ENCODE results near the gene MRPL32.
A peak's percentile ranks its signal among the peaks of the same experiment; 100 is the strongest.
"Not testable (repeated sequence)": the region's sequence is repeated elsewhere in the genome, so short reads cannot be mapped to it uniquely, and the experiment has no call there.

Gene MRPL32

DNA sequence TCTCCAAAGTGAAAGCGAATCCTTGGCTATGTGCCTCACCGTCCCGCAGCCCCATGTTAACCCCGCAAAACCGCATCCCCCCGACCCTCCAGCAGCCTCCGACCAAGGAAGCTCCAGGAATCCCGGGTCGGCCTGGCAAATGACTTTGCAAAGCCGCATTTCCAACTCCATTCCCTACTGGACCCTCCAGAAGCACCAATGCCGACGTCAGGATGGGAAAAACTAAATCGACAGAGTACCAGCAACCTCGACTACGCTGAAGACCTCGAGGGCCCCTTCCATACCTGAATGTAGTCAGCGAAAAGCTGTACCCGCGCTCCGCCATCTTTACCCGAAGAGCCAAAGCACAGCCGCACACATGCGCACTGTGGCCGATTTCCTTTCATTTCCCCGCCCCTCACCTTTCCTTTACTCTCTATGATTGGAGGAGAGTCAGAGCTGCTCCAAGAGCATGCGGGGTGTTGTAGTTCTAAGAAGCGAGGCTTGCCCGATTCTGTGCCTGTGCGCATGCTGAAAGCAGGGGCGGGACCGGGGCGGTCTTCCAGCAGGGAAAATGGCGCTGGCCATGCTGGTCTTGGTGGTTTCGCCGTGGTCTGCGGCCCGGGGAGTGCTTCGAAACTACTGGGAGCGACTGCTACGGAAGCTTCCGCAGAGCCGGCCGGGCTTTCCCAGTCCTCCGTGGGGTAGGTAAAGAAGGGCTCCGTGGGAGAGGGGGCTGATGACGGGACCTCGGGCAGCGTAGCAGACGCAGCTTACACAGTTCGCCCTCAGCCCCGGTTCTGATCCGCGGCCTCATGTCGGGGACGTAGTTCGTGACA lies at the start of gene MRPL32, which contains the start of gene PSMA2:
MRPL32 (plus strand) TSS at position 543 of the 818 bp plus-strand sequence; CDS start at position 554, 11 bp downstream.
PSMA2 (minus strand) TSS at position 341 of the 818 bp plus-strand sequence; CDS start at position 325, 16 bp downstream.
- peak; percentile 99 for DNase-seq

DNA sequence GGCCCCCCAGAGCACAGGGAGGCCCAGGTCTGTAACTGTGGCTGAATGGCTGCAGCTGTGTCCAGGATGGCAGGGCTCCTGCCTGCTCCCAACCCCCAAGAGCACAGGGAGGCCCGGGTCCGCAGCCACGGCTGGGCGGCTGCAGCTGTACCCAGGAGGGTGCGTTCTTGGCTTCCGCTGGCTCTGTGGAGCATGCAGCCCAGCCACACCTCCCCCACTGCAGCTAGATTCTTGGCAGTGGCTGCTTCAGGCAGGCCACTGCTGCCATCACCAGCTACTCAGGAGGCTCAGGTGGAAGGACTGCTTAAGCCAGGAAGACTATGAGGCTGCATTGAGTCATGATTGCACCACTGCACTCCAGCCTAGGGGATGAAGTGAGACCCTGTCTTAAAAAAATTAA lies 48.2 kb upstream of the MRPL32 start:
- peak; percentile 74 for DNase-seq

DNA sequence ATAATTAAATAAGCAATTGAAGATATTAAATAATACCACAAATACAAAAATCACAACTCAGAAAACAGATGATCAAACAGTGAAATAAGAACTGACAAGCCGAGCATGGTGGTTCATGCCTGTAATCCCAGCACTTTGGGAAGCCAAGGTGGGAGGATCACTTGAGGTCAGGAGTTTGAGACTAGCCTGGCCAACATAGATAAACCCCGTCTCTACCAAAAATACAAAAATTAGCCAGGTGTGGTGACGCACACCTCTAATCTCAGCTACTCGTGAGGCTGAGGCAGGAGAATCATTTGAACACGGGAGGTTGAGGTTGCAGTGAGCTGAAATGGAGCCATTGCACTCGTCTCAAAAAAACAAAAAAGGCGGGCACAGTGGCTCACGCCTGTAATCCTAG lies 47.0 kb upstream of the MRPL32 start:
- not testable (repeated sequence) for DNase-seq

DNA sequence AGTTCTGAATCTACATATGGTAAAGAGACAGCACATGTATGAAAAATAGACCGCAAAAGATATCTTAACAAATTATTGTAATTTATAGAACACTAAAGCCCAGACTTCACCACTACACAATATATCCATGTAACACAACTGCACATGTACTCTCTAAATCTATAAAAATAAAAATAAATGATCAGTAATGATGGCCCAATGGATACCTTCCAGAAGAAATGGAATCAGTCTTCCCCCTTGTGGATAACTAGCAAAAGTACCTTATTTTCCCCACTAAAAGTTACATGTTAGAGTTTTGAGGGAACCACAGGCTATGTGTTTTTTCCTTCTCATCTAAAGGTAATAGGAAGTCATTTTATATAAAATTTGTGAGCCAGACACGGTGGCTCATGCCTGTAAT lies 46.0 kb upstream of the MRPL32 start:
- no peak for DNase-seq

DNA sequence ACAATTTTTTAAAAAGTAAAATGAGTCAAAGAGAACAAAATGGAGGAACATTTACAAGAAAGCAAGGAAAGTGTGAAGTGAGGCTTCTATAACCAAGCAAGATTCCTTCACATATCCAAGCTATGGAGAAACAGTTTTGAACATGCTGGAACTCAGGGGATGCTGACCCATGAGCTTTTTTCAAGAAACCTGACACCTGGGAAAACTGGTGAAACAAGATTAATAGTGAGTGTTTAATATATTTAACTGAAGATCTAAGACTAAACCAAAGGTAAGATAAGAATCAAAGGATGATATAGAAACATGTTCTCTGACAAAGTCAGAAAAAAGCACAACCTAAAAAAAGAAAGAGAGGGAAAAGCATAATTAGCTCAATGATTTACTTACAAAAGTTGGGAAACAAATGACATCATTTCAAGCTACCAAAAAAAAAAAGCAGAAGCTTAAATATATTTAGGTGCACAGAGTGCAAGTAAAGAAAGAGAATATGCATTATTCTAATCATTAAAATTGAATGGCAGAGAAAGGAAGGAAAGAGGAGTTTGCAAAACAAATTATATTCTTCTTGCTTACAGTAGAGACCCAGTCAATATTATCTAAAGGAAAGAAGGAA lies 45.2 kb upstream of the MRPL32 start:
- DNase-seq, result no peak

DNA sequence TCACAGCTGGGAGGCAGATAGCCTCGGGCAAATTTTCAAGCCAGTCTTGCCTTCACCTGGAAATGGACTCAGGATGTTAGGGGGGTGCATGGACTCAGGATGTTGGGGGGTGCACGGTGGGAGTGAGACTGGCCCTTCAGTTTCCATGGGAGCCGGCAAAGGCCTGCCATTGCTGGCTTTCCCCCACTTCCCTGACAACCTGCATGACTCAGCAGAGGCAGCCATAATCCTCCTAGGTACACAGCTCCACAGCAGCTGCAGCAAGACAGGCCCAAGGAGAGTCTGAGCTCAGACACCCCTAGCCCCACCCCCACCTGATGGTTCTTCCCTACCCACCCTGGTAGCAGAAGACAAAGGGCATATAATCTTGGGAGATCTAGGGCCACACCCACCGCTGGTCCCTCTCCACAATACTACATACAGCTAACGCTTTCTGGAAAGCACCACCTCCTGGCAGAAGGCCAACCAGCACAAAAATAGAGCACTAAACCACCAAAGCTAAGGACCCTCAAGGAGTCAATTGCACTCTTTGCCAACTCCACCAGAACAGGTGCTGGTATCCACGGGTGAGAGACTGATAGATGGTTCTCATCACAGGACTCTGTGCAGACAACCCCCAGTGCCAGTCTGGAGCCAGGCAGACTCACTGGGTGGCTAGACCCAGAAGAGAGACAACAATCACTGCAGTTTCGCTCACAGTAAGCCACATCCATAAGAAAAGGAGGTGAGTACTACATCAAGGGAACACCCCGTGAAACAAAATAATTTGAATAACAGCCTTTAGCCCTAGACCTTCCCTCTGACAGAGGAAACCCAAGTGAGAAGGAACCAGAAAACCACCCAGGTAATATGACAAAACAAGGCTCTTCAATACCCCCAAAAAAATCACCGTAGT lies 38.6 kb upstream of the MRPL32 start:
- peak; percentile 44 for DNase-seq

DNA sequence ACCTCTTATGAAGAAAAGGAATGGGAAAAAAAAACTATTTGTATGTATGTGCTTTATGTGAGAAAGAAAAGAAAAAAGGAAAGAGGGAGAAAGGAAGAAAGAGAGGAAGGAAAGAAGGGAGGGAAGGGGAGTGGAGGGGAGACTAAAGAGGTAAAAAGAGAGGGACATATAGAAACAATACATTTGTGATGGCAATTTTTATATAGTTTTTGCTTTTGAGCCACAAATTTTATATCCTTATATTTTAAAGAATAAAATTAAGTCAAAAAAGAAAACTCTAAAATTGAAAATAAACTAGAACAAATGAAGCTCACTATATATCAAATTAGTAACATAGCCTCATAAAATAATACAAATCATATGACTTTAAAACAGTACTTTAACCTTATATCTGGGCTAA lies 31.3 kb upstream of the MRPL32 start:
- no peak for DNase-seq

DNA sequence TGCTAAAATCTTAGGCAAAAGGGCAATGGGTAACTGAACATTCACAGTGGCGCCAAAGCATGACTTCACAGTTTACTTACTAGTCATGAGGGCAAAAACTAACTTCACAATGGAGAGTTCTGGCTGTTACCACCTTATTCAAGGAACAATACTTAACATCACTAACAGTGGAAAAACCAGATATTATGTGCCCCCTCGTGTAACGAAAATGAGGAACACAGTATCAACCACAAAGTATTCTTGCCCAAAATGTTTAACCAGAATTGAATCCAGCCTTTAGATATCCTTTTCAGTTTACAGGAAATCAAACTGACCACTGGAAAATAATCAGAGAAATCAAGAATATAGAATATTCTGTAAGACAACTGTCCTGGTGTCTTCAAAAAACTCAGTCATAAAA lies 29.8 kb upstream of the MRPL32 start:
- no peak for DNase-seq

DNA sequence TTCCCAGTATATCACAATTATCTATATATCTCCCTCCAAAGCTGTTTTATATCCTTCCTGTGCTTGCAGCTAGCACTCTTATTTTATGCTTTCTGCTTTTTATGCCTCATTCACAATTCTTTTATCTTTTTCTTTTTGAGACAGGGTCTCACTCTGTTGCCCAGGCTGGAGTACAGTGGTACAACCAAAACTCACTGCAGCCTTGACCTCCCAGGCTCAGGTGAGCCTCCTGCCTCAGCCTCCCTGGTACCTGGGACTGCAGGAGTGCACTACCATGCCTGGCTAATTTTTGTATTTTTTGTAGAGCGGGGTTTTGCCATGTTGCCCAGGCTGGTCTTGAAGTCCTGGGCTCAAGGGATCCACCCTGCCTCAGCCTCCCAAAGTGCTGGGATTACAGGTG lies 26.0 kb upstream of the MRPL32 start:
- no peak for DNase-seq

DNA sequence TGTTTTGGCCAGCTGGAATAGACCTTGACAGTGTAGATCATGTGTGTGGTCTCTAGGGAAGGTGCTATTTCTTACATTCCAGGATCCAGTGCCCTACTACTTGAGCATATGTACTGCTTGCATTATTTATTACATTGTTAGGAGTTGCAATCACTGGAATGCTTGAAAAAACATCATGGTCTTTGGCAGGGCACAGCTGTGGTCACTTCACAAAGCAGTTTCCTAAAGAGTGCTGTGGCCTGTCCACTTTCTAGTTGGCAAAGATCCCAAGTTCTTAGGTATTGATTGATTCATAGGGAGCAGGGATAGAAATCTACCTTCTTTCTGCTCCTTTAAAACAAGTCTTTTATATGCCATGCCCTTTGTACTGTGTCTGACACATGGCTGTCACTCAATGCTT lies 24.9 kb upstream of the MRPL32 start:
- no peak for DNase-seq

DNA sequence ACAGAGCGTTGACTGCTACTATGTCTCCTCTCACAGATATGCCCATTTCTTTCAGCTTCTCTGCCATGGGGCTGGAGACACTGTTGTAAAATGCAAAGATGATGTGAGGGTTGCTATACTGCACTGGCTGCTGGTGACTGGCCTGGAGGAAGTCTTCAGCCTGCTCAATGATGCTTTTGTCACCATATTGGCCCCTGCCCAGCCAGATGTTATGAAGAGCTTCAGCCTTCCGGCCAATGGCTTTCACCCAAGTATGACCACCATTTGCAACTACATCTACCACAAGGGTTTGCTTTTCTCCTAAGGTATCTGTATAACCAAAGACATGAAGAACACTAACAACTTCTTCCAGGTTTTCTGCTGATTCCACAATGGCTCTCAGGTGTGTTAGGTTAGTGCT lies 21.9 kb upstream of the MRPL32 start:
- DNase-seq, result no peak

DNA sequence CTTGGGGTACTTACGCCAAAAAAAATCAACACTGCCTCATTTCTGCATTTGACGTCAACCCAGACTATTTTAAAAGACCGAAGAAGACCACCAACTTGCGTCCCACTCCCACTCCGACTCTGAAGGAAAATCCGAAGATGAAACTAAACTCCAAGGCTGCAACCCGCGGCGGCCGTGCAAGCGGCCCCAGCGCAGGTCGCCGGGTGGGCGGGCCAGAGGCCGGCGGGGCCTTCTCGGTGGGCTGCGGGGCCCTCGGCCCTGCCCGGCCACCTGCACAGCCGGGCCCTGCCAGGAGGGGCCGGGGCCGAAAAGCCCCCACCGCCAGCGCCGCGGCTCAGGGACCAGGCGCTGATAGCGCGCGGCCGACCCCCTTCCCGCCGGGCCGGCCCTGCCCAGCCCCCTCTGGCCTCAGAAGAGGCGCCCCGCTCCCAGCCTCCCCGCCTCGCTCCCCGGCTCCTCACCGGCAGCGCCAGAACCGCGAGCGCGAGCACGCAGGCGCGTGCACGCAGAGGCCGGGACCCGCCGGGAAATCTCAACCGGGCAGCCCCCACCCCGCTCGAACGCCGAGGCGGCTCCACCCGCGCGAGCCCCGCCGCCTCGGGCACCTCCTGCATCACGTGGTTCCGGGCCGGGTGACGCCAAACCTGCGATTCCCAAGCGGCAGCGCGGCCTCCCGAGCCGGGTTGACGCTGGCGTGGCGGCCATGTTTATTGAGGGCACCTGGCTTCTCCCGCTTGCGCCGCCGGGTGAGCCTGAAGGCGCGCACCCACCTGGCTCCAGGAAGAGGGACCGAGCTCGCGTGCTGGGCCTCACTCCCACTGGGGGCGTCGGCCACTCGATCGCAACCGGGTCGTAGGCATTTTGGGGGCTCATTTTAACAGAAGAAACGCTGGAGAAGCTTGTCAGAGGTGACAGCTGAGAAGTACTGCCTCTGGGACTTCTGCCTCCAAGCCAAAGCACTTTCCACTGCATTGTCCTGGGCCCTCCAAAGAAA lies 20.4 kb upstream of the MRPL32 start, which contains the start of gene C7orf25:
C7orf25 (minus strand) TSS at position 617 of the 994 bp plus-strand sequence. CDS start 1,170 bp downstream, outside the sequence.
- DNase-seq, result peak; percentile 97

DNA sequence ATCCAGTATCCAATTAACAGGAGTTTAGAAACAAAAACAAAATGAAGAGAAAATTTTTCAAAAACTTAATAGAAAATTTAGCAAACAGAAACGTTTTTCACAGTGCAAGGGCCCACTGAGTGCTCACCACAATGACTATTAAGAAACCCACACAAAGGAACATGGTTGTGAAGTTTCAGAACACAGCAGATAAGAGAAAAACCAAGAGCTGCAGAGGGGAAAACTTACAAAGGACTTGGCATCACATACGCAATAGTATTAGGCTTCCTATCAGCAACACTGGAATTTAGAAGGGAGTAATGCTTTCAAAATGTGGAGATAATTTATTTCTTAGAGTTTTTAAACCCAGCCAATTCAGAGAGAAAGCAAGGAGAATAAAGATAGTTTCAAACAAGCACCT lies 18.6 kb upstream of the MRPL32 start:
- no peak for DNase-seq

DNA sequence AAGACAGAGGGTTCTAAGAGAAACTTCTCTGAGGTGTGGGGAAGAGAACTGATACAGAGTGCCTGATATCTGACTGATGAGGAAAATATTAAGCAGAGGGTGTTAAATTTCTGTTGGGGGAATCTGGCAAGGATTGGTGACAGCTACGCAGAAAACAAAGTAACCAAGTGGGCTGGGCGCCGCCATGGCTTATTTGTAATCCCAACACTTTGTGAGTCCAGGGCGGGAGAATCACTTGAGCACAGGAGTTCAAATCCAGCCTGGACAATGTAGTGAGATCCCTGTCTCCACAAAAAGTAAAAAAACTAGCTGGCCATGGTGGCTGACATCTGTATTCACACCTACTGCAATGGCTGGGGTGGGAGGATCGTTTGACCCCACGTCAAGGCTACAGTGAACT lies 18.2 kb upstream of the MRPL32 start:
- DNase-seq, result no peak

DNA sequence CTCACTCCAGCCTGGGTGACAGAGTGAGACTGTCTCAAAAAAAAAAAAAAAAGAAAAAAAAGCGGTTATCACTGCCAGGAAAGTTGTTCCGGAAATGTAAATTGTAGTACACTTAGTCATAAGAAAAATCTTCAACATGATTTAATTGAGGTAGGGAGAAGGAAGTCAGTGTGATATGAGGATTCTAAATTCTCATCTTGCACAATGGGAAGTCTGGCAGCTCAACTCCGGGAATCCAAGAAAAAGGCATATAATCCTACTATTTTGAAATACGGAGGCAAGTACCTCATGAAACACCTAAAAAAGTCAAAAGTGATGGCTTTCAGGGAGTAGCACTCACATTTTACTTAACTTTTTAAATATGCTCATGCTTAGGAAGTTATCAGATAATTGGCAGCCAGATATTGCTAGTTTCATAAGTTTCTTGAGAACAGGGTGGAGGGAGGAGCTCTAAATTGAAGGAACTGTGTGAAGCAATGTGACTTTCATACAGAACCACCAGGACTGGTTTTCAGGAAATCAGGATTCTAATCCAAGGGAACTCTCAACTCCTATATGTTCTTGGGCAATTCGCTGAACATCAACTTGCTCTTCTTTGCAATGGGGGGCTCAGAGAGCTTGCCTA lies 17.6 kb upstream of the MRPL32 start:
- no peak for DNase-seq

DNA sequence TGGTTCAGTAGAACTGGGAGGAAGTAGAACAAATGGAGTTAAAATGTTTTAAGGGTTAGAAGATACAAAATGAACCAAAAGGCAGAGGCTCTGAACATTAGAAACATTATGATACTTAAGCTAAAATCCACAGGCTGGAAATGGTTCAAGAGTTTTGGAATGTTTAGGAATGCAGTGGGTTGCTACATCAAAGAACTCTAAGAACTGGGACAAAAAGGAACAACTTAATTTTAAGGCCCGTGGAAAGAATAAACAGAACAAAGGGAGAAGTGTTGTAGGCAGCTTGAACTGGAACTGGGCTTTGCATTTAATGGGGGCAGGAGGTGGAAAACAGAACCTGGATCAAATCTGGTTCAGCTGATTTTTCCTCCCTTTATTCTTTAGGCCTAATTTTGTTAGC lies 16.8 kb upstream of the MRPL32 start:
- DNase-seq, result no peak

DNA sequence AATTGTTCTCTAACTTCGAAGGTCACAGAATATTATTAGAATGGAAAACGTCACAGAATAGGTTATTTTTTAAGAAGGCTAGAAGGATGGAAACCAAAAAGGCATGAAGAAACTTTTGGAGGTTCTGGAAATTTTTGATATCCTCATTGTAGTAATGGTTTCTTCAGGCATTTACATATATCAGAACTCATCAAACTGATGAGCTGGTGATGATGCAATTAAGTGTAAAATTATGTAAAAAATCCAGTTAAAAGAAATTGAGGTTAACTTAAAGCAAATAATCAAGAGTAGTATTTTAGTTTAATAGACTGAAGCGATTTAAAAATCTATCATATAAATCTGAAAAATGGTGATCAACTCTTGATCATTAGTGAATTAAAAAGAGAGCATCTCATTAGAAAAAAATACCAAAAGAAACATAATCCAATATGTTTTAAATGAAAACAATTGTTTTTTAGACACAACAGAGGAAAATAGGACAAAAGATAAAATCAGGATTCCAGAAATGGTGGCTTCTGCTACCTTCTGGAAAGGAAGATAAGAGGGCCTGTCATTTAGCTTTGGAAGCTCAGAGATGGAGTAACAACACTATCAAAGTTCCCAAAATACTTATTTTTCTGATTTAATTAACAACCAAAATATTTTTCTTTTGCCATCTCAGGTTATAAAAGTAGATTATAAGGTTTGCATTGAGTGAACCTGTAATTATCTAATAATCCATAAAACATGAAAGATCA lies 10.0 kb upstream of the MRPL32 start:
- no peak for DNase-seq

DNA sequence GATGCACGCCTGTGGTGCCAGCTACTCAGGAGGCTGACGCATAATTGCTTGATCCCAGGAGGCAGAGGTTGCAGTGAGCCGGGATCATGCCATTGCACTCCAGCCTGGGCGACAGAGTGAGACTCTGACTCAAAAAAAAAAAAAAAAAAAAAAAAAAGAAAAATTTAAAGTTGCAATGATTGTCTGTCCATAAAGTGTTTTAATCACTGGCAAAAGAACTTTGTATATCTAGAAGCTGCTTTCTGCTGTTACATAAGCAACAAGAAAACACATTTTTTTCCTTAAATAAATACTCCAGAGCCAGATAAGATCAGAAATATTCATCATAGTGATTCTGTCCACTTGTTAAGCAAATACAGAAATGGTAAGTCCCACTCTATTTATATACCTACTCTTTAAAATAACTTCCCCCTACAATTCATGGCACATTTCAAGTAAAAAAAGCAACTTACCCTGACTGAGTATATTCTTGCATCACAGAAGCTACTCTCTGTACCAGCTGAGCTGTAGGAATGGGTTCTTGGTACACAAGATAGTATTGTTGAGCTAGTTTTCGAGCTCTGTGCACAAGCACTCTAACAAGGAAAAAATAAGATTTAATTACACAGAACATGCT lies 7.8 kb upstream of the MRPL32 start:
- no peak for DNase-seq

DNA sequence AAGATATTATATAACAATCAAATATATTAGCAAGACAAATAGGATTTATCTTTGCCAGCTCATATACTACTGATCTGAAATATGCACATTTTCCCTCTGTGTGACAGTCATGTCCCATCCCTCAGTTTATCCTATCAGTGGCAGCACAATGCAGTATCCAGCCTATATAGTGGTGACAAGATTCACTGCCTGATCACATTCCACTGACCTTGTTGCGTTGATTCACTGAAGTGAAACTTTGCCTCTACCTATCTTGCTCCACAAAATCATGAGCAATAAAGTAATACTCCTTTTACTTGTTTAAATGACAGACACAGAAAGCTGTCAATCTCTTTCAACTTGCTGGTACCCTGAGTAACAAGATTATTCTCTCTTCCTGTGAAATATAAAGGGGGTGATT lies 6.5 kb upstream of the MRPL32 start:
- DNase-seq, result no peak

DNA sequence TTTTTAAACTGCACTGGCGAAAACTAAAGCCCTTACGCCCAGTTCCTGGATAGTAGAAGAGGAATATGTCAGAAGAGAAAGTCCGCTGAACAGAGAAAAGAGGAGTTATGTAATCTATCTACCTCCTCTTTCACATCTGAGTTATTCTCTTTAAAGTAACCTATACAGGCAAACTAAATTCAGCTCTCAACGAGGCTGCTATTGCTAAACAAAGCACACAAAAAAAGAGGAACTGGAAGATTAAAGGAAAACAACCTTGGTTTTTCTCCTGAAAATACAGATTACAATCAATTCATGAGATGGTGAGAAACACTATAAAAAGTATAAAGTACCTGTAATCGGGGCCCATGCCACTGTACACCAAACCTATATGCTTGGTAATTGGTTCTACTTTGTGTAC lies 6.0 kb upstream of the MRPL32 start:
- DNase-seq, result no peak
